ENCODE measurements around the gene CDH19. TPM values are rescaled to one million over a fixed set of nuclear protein-coding genes. Genes with fewer than 3 reads are reported as not detected.

The CDH19 gene
- polyA plus RNA-seq, 1 donor (not counting 4 experiments of a cell fraction or from before 2014, with no cell fraction given), result not detected

DNA sequence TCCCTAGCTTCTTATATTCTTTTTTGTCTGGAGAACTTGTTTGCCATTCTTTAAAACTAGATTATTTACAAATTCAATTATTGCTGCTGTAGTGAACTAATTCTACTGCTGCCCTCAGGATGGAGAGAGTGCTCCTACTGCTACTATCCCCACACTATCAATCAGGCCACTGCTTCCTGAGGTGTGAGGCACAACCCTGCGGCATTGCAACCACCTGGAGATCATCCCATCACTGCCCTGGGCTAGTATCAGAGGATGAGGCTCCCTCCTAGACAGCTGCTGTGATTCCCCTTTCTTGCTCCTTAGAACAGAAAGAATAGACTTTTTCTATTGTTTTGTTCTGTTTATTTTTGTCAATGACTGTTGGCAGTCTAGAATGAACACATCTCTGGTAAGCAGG is 146.6 kb downstream of the CDH19 start:
- Histone ChIP-seq H3K27ac (ENCODE audit: control insufficient read depth, insufficient read depth, low read length) (no peak overlapping the region), H3K9ac (ENCODE audit: control insufficient read depth, extremely low read depth, insufficient read depth, low read length) (no peak overlapping the region), H3K9me1 (ENCODE audit: control insufficient read depth, extremely low read depth, insufficient read depth, low read length) (no peaks in the 10 kb centered on the region), H3K9me3 (ENCODE audit: control insufficient read depth, low read depth, low read length) (no peaks in the 10 kb centered on the region), H3K4me1 (ENCODE audit: control insufficient read depth, extremely low read depth, insufficient read depth, low read length) (no peaks in the 10 kb centered on the region), H3K36me3 (ENCODE audit: control insufficient read depth in 2 of 2, extremely low read depth in 1 of 2, insufficient read depth in 2 of 2, low read length in 2 of 2) (no peaks in the 10 kb centered on the region), H2AFZ (ENCODE audit: control insufficient read depth, low read length) (no peak overlapping the region), H3K27me3 (ENCODE audit: control insufficient read depth, extremely low read depth, insufficient read depth, low read length) (no peaks in the 10 kb centered on the region), H3K4me2 (ENCODE audit: control insufficient read depth, extremely low read depth, insufficient read depth, low read depth, low read length) (no peak overlapping the region), H3K79me2 (ENCODE audit: control insufficient read depth, insufficient read depth, low read length) (no peaks in the 10 kb centered on the region), H4K20me1 (ENCODE audit: control insufficient read depth, extremely low read depth, insufficient read depth, low read length) (no peaks in the 10 kb centered on the region), H3K4me3 (ENCODE audit: control insufficient read depth in 2 of 3, extremely low read depth in 1 of 3, insufficient read depth in 2 of 3, low read depth in 1 of 3, low read length in 3 of 3) (no peak overlapping the region)
- no peak for DNase-seq (ENCODE audit: low read depth, low spot score)
- TF ChIP-seq EZH2 (IDR thresholded peaks at IDR 0.05; ENCODE audit: low read length), result no peak
- TF ChIP-seq, protein P1, sequence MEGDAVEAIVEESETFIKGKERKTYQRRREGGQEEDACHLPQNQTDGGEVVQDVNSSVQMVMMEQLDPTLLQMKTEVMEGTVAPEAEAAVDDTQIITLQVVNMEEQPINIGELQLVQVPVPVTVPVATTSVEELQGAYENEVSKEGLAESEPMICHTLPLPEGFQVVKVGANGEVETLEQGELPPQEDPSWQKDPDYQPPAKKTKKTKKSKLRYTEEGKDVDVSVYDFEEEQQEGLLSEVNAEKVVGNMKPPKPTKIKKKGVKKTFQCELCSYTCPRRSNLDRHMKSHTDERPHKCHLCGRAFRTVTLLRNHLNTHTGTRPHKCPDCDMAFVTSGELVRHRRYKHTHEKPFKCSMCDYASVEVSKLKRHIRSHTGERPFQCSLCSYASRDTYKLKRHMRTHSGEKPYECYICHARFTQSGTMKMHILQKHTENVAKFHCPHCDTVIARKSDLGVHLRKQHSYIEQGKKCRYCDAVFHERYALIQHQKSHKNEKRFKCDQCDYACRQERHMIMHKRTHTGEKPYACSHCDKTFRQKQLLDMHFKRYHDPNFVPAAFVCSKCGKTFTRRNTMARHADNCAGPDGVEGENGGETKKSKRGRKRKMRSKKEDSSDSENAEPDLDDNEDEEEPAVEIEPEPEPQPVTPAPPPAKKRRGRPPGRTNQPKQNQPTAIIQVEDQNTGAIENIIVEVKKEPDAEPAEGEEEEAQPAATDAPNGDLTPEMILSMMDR (optimal IDR thresholded peaks at IDR 0.05 in 1 of 3, IDR thresholded peaks at IDR 0.05 in 1 of 3, conservative IDR thresholded peaks at IDR 0.05 in 1 of 3; ENCODE audit: extremely low read depth in 1 of 3, insufficient read depth in 2 of 3, low read length in 3 of 3), result no peak
- dilution Hi-C loops (cut with MboI; ENCODE audit: extremely low pct_ligation_motif_present, low sequenced_read_pairs), result no loop called here
- no peak for FAIRE-seq

Data from keratinocyte (primary cell).